K562 (cell line): ENCODE results near the gene PDCL3. TPM values are rescaled to one million over a fixed set of nuclear protein-coding genes. Genes with fewer than 3 reads are reported as not detected.

Experiments used
- CHD7 ChIP-seq: fragments of 200-600 bp; sonication (generic); IDR thresholded peaks from one replicate; pipeline ENCODE4 v1.6.1; 2012; ENCODE audit warnings: mild to moderate bottlenecking, low read depth, low read length, inconsistent platforms
- KLF6 ChIP-seq: fragments of 250-450 bp; sonication (Bioruptor Pico); IDR thresholded peaks from 2 replicates; pipeline ENCODE4 v1.4.0; 2020; ENCODE audit warnings: mild to moderate bottlenecking, moderate library complexity, borderline replicate concordance
- NFE2L1 ChIP-seq: fragments of 450-650 bp; IDR thresholded peaks from 2 replicates; pipeline ENCODE4 v1.6.1; 2016; ENCODE audit warnings: missing genetic modification characterization, low read depth, mild to moderate bottlenecking, missing compliant biosample characterization, moderate library complexity, borderline replicate concordance
- NR2C1 ChIP-seq, 2 experiments: fragments of 450-650 bp; IDR thresholded peaks; 2 replicates each; pipeline ENCODE4 v1.6.1; 2017; ENCODE audit warnings: mild to moderate bottlenecking in 2 of 2, antibody characterized with exemption in 1 of 2, inconsistent platforms in 1 of 2, missing compliant biosample characterization in 1 of 2, missing genetic modification characterization in 1 of 2
- ZZZ3 ChIP-seq: fragments of 450-650 bp; IDR thresholded peaks from 2 replicates; pipeline ENCODE4 v1.6.1; 2016; ENCODE audit warnings: antibody characterized with exemption, mild to moderate bottlenecking, moderate library complexity
- polyA plus RNA-seq, 8 experiments: library from polyadenylated mRNA; depleted of rRNA in 4 of 8; stranded (reverse) in 5 of 8; unstranded in 3 of 8; fragments of >200 nt; fragmentation: Nextera tagmentation in 2 of 8; fragmentation: Illumina TruSeq in 1 of 8; extraction: Ambion mirVana in 2 of 8; extraction: Trizol in 1 of 8; gene quantifications; 2 replicates each; pipeline versions ENCODE4 v1.2.1 to v1.2.3, GENCODE V29; 2011 to 2014; ENCODE audit warnings: inconsistent platforms in 1 of 8, missing spikeins in 1 of 8
- total RNA-seq, 7 experiments: library from RNA; depleted of rRNA in 6 of 7; stranded (reverse); fragments of >200 nt in 6 of 7; fragmentation: Illumina TruSeq in 2 of 7; extraction: Trizol in 2 of 7; gene quantifications; 2 replicates each; pipeline versions ENCODE4 v1.2.1 to v1.2.3, GENCODE V29; 2011 to 2021; ENCODE audit warnings: low replicate concordance in 1 of 7

The PDCL3 gene
- total and polyA plus RNA-seq, 9 of the 15 experiments (the other 6 are each of a cell fraction or from before 2014, with no cell fraction given) = 16.6 to 76.7 (median 26.9) TPM

GRCh38 chr2:100561191-100561590 lies 1.6 kb upstream of the PDCL3 start (continued):
- TF ChIP-seq CHD7 (no peak), ZZZ3 (no peak), NFE2L1 (no peak), NR2C1 (IDR thresholded peaks at IDR 0.05) (no peak), NR2C1 (tag; IDR thresholded peaks at IDR 0.05) (no peak), KLF6 (no peak)
- TF ChIP-seq, all 486 proteins: peak for 0
